HG03354 (cell line): Measurements from ENCODE around the gene NLK.
"Not testable (repeated sequence)": the region's sequence is repeated elsewhere in the genome, so short reads cannot be mapped to it uniquely, and the experiment has no call there.

ENCODE experiments used
- ATAC-seq: cut with Tn5 transposase; IDR thresholded peaks from one replicate; pipeline ENCODE4 v1.9.1; 2021; ENCODE audit warnings: mild to moderate bottlenecking; ENCODE audit not compliant: unreplicated experiment, poor library complexity, severe bottlenecking

NLK gene

GRCh38 chr17:28240688-28241340, 198.3 kb downstream of the NLK start:
- ATAC-seq: no peak

- no peak for ATAC-seq
These were observed 200.3 kb downstream of the NLK start for GRCh38 chr17:28242791-28243190.

- ATAC-seq: not testable (repeated sequence)
These were observed 200.8 kb downstream of the NLK start for GRCh38 chr17:28243268-28243667.

GRCh38 chr17:28244446-28244845, 202.0 kb downstream of the NLK start:
- no peak for ATAC-seq
